ENCODE measurements around the gene HRCT1. TPM values are rescaled to one million over a fixed set of nuclear protein-coding genes. Genes with fewer than 3 reads are reported as not detected.

Gene HRCT1
- total RNA-seq, 2 donors from 2014 or later, result not detected

DNA sequence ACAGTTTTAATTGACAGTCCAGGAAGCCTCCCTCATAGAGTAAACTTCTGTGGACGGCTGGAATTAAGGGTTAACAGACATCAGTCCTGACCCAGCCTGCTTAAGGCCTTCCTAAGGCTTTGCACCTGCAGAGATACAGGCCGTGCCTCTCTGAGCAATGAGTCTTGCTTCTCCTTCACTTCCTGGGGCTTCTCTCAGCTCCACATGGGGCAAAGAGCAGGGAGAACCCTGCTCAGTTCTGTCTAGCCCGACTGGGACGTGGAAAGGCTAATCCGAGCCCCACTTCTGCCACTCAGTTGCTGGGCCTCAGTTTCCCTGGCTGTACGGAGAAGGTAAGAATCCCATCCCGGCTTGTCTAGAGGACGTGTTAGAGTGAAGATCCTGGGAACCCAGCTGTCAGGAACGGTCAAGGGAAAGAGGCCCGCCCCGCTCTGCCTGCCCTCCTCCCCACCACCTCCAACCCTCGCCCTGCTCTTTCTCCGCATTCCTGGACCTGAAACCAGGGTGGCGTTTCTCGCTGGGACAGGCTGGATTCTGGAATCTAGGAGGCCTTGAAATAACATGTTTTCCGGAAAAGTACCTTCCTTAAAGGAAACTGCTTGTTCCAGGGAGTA is 9.8 kb downstream of the HRCT1 start:
- H3K27me3 Mint-ChIP-seq, result no peaks in the 10 kb centered on the region
- H3K36me3 Mint-ChIP-seq (ENCODE audit: low read depth), result no peaks in the 10 kb centered on the region
- H3K9me3 ChIP-seq (ENCODE audit: control insufficient read depth, low read length, poor library complexity, severe bottlenecking), result no peaks in the 10 kb centered on the region
- H3K27ac Mint-ChIP-seq, result no peak overlapping the region
- no peak for DNase-seq
- peaks cover 15% of the 10 kb centered on the region for H3K4me1 Mint-ChIP-seq
- ATAC-seq, result no peak
- H3K4me3 Mint-ChIP-seq, result no peak overlapping the region

DNA sequence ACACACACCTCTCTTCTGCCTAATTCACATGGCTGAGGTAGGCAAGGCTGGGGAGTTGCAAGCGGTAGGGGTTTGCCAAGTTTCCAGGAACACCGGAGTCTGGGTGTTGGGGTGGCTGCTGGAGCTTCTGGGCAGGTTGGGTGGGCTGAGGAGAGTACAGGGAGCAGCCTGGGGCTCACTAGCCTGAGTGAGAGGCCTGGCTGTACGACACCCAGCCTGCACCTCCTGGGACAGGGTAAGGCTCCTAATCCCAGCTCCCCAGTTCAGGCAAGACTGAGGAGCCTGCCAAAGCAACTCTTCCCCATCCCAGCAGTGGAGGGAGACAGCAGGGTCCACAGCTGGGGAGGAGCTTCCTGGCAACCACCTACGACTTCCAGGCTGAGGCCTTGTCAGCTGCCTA is 11.3 kb downstream of the HRCT1 start:
- no peaks in the 10 kb centered on the region for H3K27me3 Mint-ChIP-seq
- H3K36me3 Mint-ChIP-seq (ENCODE audit: low read depth), result no peaks in the 10 kb centered on the region
- H3K4me1 Mint-ChIP-seq, result peaks cover 4% of the 10 kb centered on the region
- peak overlapping the region; percentile 68 for H3K27ac Mint-ChIP-seq
- H3K4me3 Mint-ChIP-seq, result no peak overlapping the region
- DNase-seq, result no peak
- H3K9me3 ChIP-seq (ENCODE audit: control insufficient read depth, low read length, poor library complexity, severe bottlenecking), result no peaks in the 10 kb centered on the region
- ATAC-seq, result no peak

GRCh38 chr9:35918780-35919179 is 12.8 kb downstream of the HRCT1 start:
- ATAC-seq (no peak), DNase-seq (no peak)
- Mint-ChIP-seq H3K27me3 (no peaks in the 10 kb centered on the region), H3K27ac (no peak overlapping the region), H3K4me1 (no peaks in the 10 kb centered on the region), H3K4me3 (no peak overlapping the region), H3K36me3 (ENCODE audit: low read depth) (no peaks in the 10 kb centered on the region)
- no peaks in the 10 kb centered on the region for H3K9me3 ChIP-seq (ENCODE audit: control insufficient read depth, low read length, poor library complexity, severe bottlenecking)

DNA sequence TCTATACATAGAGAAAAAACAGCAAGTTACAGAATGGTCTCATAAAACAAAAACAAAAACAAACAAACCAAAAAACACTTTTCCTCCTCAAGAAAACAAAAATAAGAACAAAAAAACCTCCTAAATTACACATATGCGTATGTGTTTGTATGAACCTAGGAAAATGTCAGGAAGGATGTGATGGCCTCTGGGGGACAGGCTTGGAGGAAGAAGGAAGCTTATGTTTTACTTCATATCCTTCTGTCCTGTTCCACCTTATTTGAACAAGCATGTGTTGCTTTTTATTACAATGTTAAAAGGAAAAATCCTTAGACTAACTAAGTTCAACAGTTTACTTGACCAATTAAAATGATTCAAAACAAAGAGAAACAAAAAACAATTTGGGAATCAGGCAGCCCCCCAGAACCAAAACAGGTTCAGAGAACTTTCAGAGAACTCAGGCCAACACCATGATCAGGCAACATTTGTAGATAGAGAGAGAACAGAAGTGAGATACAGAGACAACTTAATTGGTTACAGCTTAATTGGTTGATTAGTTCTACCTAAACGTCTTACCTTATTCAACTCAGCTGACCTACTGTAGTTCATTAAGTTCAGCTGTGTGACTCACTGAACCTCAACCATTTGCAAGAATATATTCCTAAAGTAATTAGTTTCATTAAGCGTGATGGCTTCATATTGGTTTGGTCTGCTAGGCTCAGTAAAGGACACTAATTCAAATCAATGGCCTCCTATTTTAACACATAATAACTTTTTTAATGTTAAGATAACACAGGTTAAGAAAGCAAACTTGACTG is 13.4 kb downstream of the HRCT1 start:
- no peak for ATAC-seq
- DNase-seq, result no peak
- Mint-ChIP-seq H3K36me3 (ENCODE audit: low read depth) (no peaks in the 10 kb centered on the region), H3K4me3 (no peak overlapping the region), H3K27me3 (no peaks in the 10 kb centered on the region), H3K4me1 (peaks cover 3% of the 10 kb centered on the region), H3K27ac (no peak overlapping the region)
- no peaks in the 10 kb centered on the region for H3K9me3 ChIP-seq (ENCODE audit: control insufficient read depth, low read length, poor library complexity, severe bottlenecking)

GRCh38 chr9:35920051-35920620 is 14.1 kb downstream of the HRCT1 start:
- Mint-ChIP-seq H3K4me3 (no peak overlapping the region), H3K36me3 (ENCODE audit: low read depth) (no peaks in the 10 kb centered on the region), H3K27me3 (no peaks in the 10 kb centered on the region), H3K27ac (no peak overlapping the region), H3K4me1 (peaks cover 3% of the 10 kb centered on the region)
- no peaks in the 10 kb centered on the region for H3K9me3 ChIP-seq (ENCODE audit: control insufficient read depth, low read length, poor library complexity, severe bottlenecking)
- ATAC-seq (no peak), DNase-seq (no peak)

DNA sequence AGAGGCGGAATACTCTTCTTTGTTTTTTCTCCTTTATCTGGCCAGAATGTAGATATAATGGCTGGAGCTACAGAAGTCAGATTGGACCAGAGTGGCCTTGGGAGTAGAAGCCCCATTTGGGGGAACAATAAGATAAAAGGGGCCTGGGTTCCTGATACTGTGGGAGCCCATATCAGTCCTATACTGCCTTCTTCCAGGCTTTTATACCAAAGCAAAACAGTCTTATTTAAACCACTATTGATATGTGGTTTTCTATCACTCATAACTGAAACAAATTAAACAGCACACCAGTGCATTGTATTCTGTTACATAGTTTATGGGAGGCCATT is 17.6 kb downstream of the HRCT1 start:
- peaks cover 3% of the 10 kb centered on the region for H3K4me1 Mint-ChIP-seq
- no peaks in the 10 kb centered on the region for H3K9me3 ChIP-seq (ENCODE audit: control insufficient read depth, low read length, poor library complexity, severe bottlenecking)
- peaks cover 7% of the 10 kb centered on the region for H3K27me3 Mint-ChIP-seq
- DNase-seq, result no peak
- no peak for ATAC-seq
- no peak overlapping the region for H3K4me3 Mint-ChIP-seq
- H3K27ac Mint-ChIP-seq, result no peak overlapping the region
- no peaks in the 10 kb centered on the region for H3K36me3 Mint-ChIP-seq (ENCODE audit: low read depth)

GRCh38 chr9:35923927-35924763 is 18.1 kb downstream of the HRCT1 start:
- Mint-ChIP-seq H3K27ac (no peak overlapping the region), H3K27me3 (peaks cover 7% of the 10 kb centered on the region), H3K4me1 (peaks cover 3% of the 10 kb centered on the region), H3K36me3 (ENCODE audit: low read depth) (no peaks in the 10 kb centered on the region), H3K4me3 (no peak overlapping the region)
- ATAC-seq, result no peak
- no peak for DNase-seq
- no peaks in the 10 kb centered on the region for H3K9me3 ChIP-seq (ENCODE audit: control insufficient read depth, low read length, poor library complexity, severe bottlenecking)

GRCh38 chr9:35928591-35929452 is 22.8 kb downstream of the HRCT1 start:
- Mint-ChIP-seq H3K27me3 (peaks cover 7% of the 10 kb centered on the region), H3K4me1 (peaks cover 9% of the 10 kb centered on the region), H3K27ac (no peak overlapping the region), H3K4me3 (no peak overlapping the region), H3K36me3 (ENCODE audit: low read depth) (no peaks in the 10 kb centered on the region)
- no peaks in the 10 kb centered on the region for H3K9me3 ChIP-seq (ENCODE audit: control insufficient read depth, low read length, poor library complexity, severe bottlenecking)
- ATAC-seq (no peak), DNase-seq (no peak)

GRCh38 chr9:35929453-35929718 is 23.4 kb downstream of the HRCT1 start:
- Mint-ChIP-seq H3K27ac (no peak overlapping the region), H3K4me3 (no peak overlapping the region), H3K27me3 (peaks cover 7% of the 10 kb centered on the region), H3K36me3 (ENCODE audit: low read depth) (no peaks in the 10 kb centered on the region), H3K4me1 (peaks cover 7% of the 10 kb centered on the region)
- DNase-seq (no peak), ATAC-seq (no peak)
- no peaks in the 10 kb centered on the region for H3K9me3 ChIP-seq (ENCODE audit: control insufficient read depth, low read length, poor library complexity, severe bottlenecking)

DNA sequence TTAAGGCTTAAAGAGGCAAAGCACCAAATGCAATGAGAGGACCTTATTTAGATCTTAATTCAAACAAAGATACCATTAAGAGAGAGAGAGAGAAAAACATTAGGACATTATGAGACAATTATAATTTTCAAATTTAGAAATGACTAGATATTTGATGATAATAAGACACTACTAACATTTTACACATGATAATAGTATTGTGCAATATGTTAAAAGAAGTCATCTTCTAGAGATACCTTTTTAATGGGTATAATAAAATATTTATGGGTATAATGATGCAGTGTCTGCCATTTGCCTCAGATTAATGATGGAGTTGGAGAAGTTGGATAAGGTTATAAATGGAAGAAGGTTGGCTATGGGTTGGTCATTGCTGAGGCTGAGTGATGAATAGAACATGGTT is 24.5 kb downstream of the HRCT1 start:
- H3K27me3 Mint-ChIP-seq, result peaks cover 7% of the 10 kb centered on the region
- DNase-seq (no peak), ATAC-seq (no peak)
- H3K36me3 Mint-ChIP-seq (ENCODE audit: low read depth), result no peaks in the 10 kb centered on the region
- H3K4me3 Mint-ChIP-seq, result no peak overlapping the region
- no peaks in the 10 kb centered on the region for H3K9me3 ChIP-seq (ENCODE audit: control insufficient read depth, low read length, poor library complexity, severe bottlenecking)
- peaks cover 7% of the 10 kb centered on the region for H3K4me1 Mint-ChIP-seq
- H3K27ac Mint-ChIP-seq, result no peak overlapping the region

DNA sequence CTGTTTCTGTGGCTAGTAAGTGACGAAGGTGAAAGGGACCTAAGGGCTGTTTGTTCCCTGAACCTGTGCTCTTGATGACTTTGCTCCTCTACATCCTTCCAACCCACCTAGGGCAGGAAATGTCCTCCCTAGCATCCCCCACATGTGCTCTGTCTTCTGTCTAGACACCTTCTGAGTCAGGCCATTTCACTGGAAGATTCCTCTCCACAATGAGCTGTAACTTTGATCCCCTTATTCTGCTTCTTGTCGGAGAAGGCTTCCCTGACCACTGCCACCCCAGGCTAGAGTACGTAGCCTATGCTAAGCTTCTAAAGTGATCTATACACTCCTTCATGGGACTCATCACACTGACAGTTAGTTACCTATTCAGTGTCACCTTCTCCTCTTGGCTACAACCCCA is 25.0 kb downstream of the HRCT1 start:
- ATAC-seq (no peak), DNase-seq (no peak)
- H3K27me3 Mint-ChIP-seq, result peaks cover 7% of the 10 kb centered on the region
- H3K9me3 ChIP-seq (ENCODE audit: control insufficient read depth, low read length, poor library complexity, severe bottlenecking), result no peaks in the 10 kb centered on the region
- H3K4me1 Mint-ChIP-seq, result peaks cover 7% of the 10 kb centered on the region
- no peaks in the 10 kb centered on the region for H3K36me3 Mint-ChIP-seq (ENCODE audit: low read depth)
- H3K27ac Mint-ChIP-seq, result no peak overlapping the region
- H3K4me3 Mint-ChIP-seq, result no peak overlapping the region

DNA sequence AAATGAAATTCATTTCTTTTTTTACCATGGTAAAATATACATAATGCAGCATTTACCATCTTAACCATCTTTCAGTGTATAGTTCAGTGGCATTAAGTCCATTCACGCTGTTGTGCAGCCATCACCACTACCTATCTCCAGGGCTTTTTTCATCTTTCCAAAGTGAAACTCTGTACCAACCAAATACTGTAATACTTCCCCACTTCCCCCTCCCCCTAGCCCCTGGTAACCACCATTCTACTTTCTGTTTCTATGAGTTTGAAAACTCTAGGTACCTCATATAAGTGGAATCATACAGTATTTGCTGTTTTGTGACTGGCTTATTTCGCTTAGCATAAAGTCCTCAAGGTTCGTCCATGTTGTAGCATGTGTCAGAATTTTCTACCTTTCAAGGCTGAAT is 26.7 kb downstream of the HRCT1 start:
- H3K27me3 Mint-ChIP-seq, result no peaks in the 10 kb centered on the region
- H3K9me3 ChIP-seq (ENCODE audit: control insufficient read depth, low read length, poor library complexity, severe bottlenecking), result peaks cover 3% of the 10 kb centered on the region
- DNase-seq, result no peak
- H3K4me1 Mint-ChIP-seq, result peaks cover 7% of the 10 kb centered on the region
- H3K27ac Mint-ChIP-seq, result no peak overlapping the region
- H3K36me3 Mint-ChIP-seq (ENCODE audit: low read depth), result no peaks in the 10 kb centered on the region
- no peak overlapping the region for H3K4me3 Mint-ChIP-seq
- ATAC-seq, result no peak

Data from T-helper 17 cell (primary cell).